OCI-LY3 (cell line): Measurements from ENCODE around the gene OR14A2.
"Not testable (repeated sequence)": the region's sequence is repeated elsewhere in the genome, so short reads cannot be mapped to it uniquely, and the experiment has no call there.

ENCODE experiments used
- H2AFZ ChIP-seq: fragments of 200-600, 300-600 bp; shearing (Covaris generic); 2 replicates; pipeline ENCODE4 v1.6.0; 2014; ENCODE audit warnings: antibody characterized with exemption, low read depth, low read length
- H3K27ac ChIP-seq: fragments of 200-600, 300-600 bp; sonication (generic); 2 replicates; pipeline ENCODE4 v1.5.1; 2014; ENCODE audit warnings: mild to moderate bottlenecking, low read length, moderate library complexity, mixed read lengths
- H3K27me3 ChIP-seq: fragments of 200-600, 300-600 bp; sonication (generic); 2 replicates; pipeline ENCODE4 v1.6.1; 2014; ENCODE audit warnings: low read depth, low read length, mixed read lengths
- H3K36me3 ChIP-seq: fragments of 200-600, 300-600 bp; sonication (generic); replicated peaks from 2 replicates; pipeline ENCODE3; 2014; ENCODE audit warnings: low read depth, low read length, mixed read lengths
- H3K4me1 ChIP-seq: fragments of 300-600, 200-600 bp; sonication (generic); 2 replicates; pipeline ENCODE4 v1.6.1; 2014; ENCODE audit warnings: low read length, mixed read lengths
- H3K4me2 ChIP-seq: fragments of 200-600, 300-600 bp; sonication (generic); 2 replicates; pipeline ENCODE4 v1.6.1; 2014; ENCODE audit warnings: low read length, mixed read lengths
- H3K4me3 ChIP-seq: fragments of 300-600, 200-600 bp; sonication (generic); 2 replicates; pipeline ENCODE4 v1.5.1; 2014; ENCODE audit warnings: antibody characterized with exemption, mild to moderate bottlenecking, low read length, moderate library complexity
- H3K79me2 ChIP-seq: fragments of 300-600, 200-600 bp; shearing (Covaris generic); 2 replicates; pipeline ENCODE4 v1.6.1; 2014; ENCODE audit warnings: mild to moderate bottlenecking, low read length, mixed read lengths
- H3K9ac ChIP-seq: fragments of 300-600, 200-600 bp; shearing (Covaris generic); 2 replicates; pipeline ENCODE4 v1.6.0; 2014; ENCODE audit warnings: mild to moderate bottlenecking, low read length, moderate library complexity
- H3K9me3 ChIP-seq: fragments of 200-600, 300-600 bp; shearing (Covaris generic); 2 replicates; pipeline ENCODE4 v1.6.1; 2014; ENCODE audit warnings: low read length, mixed read lengths; ENCODE audit not compliant: insufficient read depth
- H4K20me1 ChIP-seq: fragments of 200-600, 300-600 bp; sonication (generic); 2 replicates; pipeline ENCODE4 v1.6.1; 2016; ENCODE audit warnings: low read length, mixed read lengths; ENCODE audit not compliant: insufficient read depth
- EZH2phosphoT487 ChIP-seq: fragments of 200-600 bp; shearing (Covaris generic); IDR thresholded peaks from 2 replicates; pipeline ENCODE4 v1.6.1; 2018; ENCODE audit warnings: antibody characterized with exemption, mixed run types, low read depth
- TF ChIP-seq, protein P1 (sequence below): fragments of 200-600, 300-600 bp; sonication (generic); IDR thresholded peaks from 2 replicates; pipeline ENCODE4 v1.5.1; 2014; ENCODE audit warnings: antibody characterized with exemption, low read length, low read depth

Gene OR14A2

DNA sequence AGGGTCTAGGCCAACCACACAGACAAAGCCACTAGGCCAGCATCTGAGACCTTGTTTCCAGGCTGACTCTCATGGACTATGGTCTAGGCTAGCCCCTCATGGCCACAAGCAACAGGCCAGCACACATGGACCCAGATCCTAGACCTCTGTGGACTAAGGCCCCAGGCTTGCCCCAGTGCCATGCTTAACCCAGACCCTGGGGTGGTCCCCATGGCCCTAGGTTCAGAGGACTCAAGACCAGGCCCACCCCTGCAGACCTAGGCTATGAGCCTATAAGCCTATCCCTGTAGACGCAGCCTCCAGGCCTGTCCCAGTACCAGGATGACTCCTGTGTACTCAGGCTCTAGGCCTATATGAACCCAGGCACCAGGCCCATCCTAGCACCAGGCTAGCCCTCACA is 1.9 kb upstream of the OR14A2 start:
- no peaks in the 10 kb centered on the region for H4K20me1 ChIP-seq
- H3K9ac ChIP-seq = no peak overlapping the region
- no peaks in the 10 kb centered on the region for H3K79me2 ChIP-seq
- H3K4me1 ChIP-seq = no peaks in the 10 kb centered on the region
- no peak overlapping the region for H2AFZ ChIP-seq
- no peaks in the 10 kb centered on the region for H3K9me3 ChIP-seq
- no peaks in the 10 kb centered on the region for H3K36me3 ChIP-seq
- no peak overlapping the region for H3K4me2 ChIP-seq
- no peaks in the 10 kb centered on the region for H3K27me3 ChIP-seq
- TF ChIP-seq, protein P1, sequence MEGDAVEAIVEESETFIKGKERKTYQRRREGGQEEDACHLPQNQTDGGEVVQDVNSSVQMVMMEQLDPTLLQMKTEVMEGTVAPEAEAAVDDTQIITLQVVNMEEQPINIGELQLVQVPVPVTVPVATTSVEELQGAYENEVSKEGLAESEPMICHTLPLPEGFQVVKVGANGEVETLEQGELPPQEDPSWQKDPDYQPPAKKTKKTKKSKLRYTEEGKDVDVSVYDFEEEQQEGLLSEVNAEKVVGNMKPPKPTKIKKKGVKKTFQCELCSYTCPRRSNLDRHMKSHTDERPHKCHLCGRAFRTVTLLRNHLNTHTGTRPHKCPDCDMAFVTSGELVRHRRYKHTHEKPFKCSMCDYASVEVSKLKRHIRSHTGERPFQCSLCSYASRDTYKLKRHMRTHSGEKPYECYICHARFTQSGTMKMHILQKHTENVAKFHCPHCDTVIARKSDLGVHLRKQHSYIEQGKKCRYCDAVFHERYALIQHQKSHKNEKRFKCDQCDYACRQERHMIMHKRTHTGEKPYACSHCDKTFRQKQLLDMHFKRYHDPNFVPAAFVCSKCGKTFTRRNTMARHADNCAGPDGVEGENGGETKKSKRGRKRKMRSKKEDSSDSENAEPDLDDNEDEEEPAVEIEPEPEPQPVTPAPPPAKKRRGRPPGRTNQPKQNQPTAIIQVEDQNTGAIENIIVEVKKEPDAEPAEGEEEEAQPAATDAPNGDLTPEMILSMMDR = no peak
- no peak for TF ChIP-seq EZH2phosphoT487
- no peak overlapping the region for H3K27ac ChIP-seq
- no peak overlapping the region for H3K4me3 ChIP-seq

- H3K9ac ChIP-seq = no peak overlapping the region
- H3K4me3 ChIP-seq = no peak overlapping the region
- H3K79me2 ChIP-seq = no peaks in the 10 kb centered on the region
- no peaks in the 10 kb centered on the region for H3K36me3 ChIP-seq
- H3K9me3 ChIP-seq = no peaks in the 10 kb centered on the region
- H3K4me1 ChIP-seq = no peaks in the 10 kb centered on the region
- H4K20me1 ChIP-seq = no peaks in the 10 kb centered on the region
- TF ChIP-seq, protein P1 = no peak
- no peak for TF ChIP-seq EZH2phosphoT487
- no peaks in the 10 kb centered on the region for H3K27me3 ChIP-seq
- H3K27ac ChIP-seq = no peak overlapping the region
- no peak overlapping the region for H2AFZ ChIP-seq
- no peak overlapping the region for H3K4me2 ChIP-seq
Measured at GRCh38 chr1:247747616-247748015, 325 bp downstream of the OR14A2 start.

DNA sequence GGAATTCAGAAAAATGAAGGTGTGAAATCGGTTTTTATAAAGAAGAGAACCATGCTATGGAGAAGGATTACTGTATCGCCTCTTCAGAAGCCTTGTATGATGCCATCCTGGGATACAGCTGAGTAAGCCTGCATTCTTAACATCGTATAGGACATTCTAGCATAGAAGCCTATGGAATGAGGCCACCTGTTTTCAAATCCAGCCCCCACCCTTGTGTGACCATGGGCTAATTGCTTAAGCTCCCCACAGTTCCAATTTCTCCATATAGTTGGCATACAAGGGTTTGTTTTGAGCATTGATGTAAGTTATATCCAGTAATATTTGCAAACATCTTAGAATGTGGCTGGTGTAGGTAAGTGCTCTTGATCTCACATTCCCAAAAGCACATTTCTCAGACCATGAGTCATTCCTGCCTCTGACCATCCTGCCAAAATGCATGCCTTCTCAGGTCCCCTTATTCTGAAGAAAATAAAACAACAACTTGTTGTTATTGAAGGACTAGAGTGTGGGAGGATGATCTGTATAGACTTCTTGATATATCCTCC is 1.5 kb downstream of the OR14A2 start:
- Histone ChIP-seq H3K4me1 (no peaks in the 10 kb centered on the region), H2AFZ (no peak overlapping the region), H3K36me3 (no peaks in the 10 kb centered on the region), H4K20me1 (no peaks in the 10 kb centered on the region), H3K9ac (no peak overlapping the region), H3K9me3 (no peaks in the 10 kb centered on the region), H3K4me3 (no peak overlapping the region), H3K27me3 (no peaks in the 10 kb centered on the region), H3K79me2 (no peaks in the 10 kb centered on the region), H3K27ac (no peak overlapping the region), H3K4me2 (no peak overlapping the region)
- no peak for TF ChIP-seq EZH2phosphoT487
- TF ChIP-seq, protein P1 = no peak

DNA sequence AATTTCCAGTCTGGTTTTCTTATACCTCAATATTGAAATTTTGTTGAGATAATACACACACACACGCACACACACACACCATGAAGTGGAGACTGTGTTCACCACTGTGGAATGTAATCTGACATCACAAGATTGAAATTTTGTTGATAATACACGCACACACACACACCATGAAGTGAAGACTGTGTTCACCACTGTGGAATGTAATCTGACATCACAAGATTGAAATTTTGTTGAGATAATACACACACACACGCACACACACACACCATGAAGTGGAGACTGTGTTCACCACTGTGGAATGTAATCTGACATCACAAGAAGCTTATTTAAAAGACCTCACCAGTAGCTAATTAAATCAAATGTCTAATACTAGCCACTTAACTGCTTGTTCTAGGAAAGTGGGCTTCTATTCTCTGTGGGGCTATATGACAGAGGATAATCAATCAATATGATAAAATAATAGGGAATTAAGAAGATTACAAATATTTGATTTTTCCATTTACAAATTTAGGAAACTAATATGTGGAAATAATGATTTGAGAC is 5.7 kb downstream of the OR14A2 start:
- H3K4me3 ChIP-seq, H3K36me3 ChIP-seq, H3K9me3 ChIP-seq, H2AFZ ChIP-seq, H3K27ac ChIP-seq, H3K79me2 ChIP-seq, H3K4me2 ChIP-seq, H3K27me3 ChIP-seq, H3K9ac ChIP-seq, H3K4me1 ChIP-seq, H4K20me1 ChIP-seq: not testable (repeated sequence)
